ENCODE measurements around the gene DYRK1A. TPM values are rescaled to one million over a fixed set of nuclear protein-coding genes. Genes with fewer than 3 reads are reported as not detected.

The DYRK1A gene
- total RNA-seq, 6 experiments from 2014 or later = 35.8 to 47.3 (median 42.5) TPM

DNA sequence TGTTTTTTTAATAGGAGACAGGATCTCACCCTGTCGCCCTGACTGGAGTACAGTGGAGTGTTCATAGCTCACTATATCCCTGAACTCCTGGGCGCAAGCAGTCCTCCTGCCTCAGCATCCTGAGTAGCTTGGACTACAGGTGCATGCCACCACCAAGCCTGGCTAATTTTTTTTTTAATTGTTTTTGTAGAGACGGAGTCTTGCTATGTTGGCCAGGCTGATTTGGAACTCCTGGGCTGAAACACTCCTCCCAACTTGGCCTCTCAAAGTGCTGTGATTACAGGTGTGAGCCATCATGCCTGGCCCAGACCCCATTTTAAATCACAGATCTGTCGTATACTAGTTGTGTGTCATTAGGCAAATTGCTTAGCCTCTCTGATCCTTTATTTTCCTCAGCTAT, 161.1 kb downstream of the DYRK1A start:
- no peaks in the 10 kb centered on the region for H3K9me3 Mint-ChIP-seq
- H3K36me3 Mint-ChIP-seq (ENCODE audit: low read depth) = no peaks in the 10 kb centered on the region
- TF ChIP-seq, protein P1, sequence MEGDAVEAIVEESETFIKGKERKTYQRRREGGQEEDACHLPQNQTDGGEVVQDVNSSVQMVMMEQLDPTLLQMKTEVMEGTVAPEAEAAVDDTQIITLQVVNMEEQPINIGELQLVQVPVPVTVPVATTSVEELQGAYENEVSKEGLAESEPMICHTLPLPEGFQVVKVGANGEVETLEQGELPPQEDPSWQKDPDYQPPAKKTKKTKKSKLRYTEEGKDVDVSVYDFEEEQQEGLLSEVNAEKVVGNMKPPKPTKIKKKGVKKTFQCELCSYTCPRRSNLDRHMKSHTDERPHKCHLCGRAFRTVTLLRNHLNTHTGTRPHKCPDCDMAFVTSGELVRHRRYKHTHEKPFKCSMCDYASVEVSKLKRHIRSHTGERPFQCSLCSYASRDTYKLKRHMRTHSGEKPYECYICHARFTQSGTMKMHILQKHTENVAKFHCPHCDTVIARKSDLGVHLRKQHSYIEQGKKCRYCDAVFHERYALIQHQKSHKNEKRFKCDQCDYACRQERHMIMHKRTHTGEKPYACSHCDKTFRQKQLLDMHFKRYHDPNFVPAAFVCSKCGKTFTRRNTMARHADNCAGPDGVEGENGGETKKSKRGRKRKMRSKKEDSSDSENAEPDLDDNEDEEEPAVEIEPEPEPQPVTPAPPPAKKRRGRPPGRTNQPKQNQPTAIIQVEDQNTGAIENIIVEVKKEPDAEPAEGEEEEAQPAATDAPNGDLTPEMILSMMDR (IDR thresholded peaks at IDR 0.05) = no peak
- no peak overlapping the region for H3K4me3 Mint-ChIP-seq
- peaks cover 14% of the 10 kb centered on the region for H3K27me3 Mint-ChIP-seq (ENCODE audit: insufficient read depth)
- no peaks in the 10 kb centered on the region for H3K4me1 Mint-ChIP-seq (ENCODE audit: low read depth)
- no peak for DNase-seq
- H3K27ac Mint-ChIP-seq = no peak overlapping the region

DNA sequence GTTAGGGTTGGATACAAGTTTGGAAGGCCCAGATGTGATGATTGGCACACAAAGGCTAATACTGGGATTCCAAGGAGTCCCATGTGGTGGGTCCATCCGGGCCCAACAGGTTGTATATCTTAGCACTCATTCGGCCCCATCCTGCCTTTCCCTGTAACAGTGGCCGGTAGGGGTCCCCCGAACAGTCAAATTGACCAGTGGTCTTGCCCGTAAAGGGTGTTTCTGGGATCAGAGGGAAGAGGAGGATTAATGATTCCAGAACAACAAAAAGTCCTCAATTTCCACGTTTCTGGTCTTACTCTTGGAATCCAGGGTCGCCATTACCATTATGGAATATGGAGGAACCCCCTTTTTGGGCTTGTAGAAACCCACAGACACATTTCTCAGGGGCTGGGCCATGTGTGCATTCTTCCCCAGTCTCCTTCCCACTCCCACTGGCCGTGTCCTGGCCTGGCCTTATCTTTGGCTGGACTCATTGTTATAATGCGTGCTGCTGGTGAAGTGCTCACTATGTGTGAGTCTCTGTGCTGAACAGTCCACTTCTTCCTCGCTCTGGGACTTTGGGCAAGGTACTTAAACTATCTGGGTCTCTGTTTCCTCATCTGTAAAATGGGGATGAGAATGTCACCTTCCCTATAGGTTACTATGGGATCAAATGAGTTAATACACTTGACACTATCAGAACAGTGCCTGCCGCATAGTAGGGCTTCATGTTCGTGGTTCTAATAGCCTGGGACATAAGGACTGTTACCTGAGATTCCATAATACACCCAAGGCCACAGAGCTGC, 161.8 kb downstream of the DYRK1A start:
- Mint-ChIP-seq H3K27me3 (ENCODE audit: insufficient read depth) (peaks cover 14% of the 10 kb centered on the region), H3K4me3 (no peak overlapping the region), H3K27ac (no peak overlapping the region), H3K36me3 (ENCODE audit: low read depth) (no peaks in the 10 kb centered on the region), H3K4me1 (ENCODE audit: low read depth) (no peaks in the 10 kb centered on the region; the same call in 1 of the 2 replicates), H3K9me3 (no peaks in the 10 kb centered on the region)
- TF ChIP-seq, protein P1 (IDR thresholded peaks at IDR 0.05) = no peak
- DNase-seq = no peak

DNA sequence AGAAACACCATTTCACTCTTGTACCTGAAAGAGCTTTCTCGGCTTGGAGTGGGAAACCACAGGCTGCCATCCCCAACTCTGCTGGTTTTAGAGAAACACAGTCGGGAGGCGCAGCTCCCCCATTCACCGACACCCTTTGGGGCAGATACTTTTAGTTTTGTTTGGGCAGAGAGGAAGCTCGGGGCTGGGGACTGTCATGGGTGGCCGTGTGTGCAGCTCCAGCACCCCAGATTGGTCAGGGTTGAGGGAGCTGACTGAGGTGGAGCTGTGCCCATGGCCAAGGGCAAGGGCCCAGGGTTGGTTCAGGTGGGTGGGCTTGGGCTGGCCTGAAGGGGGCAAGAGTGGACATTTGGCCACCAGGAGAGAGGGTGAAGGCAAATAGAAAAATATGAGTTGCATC, 163.1 kb downstream of the DYRK1A start:
- no peaks in the 10 kb centered on the region for H3K9me3 Mint-ChIP-seq
- H3K27me3 Mint-ChIP-seq (ENCODE audit: insufficient read depth) = peaks cover 16% of the 10 kb centered on the region
- H3K36me3 Mint-ChIP-seq (ENCODE audit: low read depth) = no peaks in the 10 kb centered on the region
- no peaks in the 10 kb centered on the region; the same call in 1 of the 2 replicates for H3K4me1 Mint-ChIP-seq (ENCODE audit: low read depth)
- no peak overlapping the region for H3K4me3 Mint-ChIP-seq
- H3K27ac Mint-ChIP-seq = no peak overlapping the region
- DNase-seq = no peak
- TF ChIP-seq, protein P1 (IDR thresholded peaks at IDR 0.05) = no peak

DNA sequence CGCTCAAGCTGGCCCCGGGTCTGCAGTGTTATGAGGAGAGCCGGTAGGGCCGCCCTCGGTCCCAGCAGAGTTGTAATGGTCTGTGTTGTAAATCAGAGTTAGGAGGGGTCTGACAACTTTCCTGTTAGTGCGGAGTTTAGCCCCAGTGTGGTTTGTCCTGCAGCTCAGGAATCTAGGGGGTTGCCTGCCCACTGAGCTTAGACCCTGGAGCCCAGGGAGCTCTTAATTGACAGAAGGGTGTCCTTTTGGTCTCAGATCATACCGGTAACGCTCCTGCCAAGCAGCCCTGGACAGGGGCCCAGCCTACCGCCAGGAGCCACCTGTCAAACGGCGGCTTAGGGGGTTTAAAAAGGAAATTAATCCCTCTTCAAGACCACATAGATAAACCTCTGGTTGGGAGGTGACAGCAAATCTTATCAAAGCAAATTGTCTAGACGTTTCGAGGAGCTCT, 164.4 kb downstream of the DYRK1A start:
- DNase-seq = no peak
- Mint-ChIP-seq H3K4me3 (no peak overlapping the region), H3K27me3 (ENCODE audit: insufficient read depth) (peaks cover 16% of the 10 kb centered on the region), H3K4me1 (ENCODE audit: low read depth) (no peaks in the 10 kb centered on the region; the same call in 1 of the 2 replicates), H3K36me3 (ENCODE audit: low read depth) (peaks cover 7% of the 10 kb centered on the region; the same call in 1 of the 2 replicates), H3K27ac (no peak overlapping the region), H3K9me3 (peaks cover 6% of the 10 kb centered on the region)
- TF ChIP-seq, protein P1 (IDR thresholded peaks at IDR 0.05) = no peak

DNA sequence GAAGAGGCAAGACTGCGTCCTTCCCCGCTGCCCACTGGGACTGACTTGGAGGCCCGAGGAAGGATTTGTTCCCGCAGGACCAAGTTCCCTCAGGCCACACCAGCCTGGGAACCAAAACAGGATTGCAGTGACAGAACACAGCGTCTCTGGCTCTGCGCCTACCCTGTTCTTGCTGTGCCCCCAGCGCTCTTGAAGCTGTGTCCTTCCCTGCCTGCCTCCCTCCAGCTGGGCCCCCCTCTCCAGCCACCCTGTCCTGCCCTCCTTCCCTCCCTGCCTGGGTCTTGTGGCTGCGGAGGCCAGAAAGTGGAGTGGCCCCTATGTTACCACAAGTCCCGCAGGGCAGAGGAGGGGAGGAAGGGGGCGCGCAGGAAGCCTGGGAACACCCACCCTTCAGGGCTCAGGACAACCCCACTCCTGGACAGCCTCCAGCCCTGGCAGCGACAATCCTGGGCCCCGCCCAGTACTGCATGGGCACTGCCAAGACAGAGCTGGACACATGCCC, 164.9 kb downstream of the DYRK1A start:
- Mint-ChIP-seq H3K27ac (no peak overlapping the region), H3K36me3 (ENCODE audit: low read depth) (peaks cover 10% of the 10 kb centered on the region), H3K9me3 (peaks cover 12% of the 10 kb centered on the region), H3K4me3 (no peak overlapping the region), H3K4me1 (ENCODE audit: low read depth) (no peaks in the 10 kb centered on the region; the same call in 1 of the 2 replicates), H3K27me3 (ENCODE audit: insufficient read depth) (peaks cover 16% of the 10 kb centered on the region)
- no peak for DNase-seq
- TF ChIP-seq, protein P1 (IDR thresholded peaks at IDR 0.05) = no peak

Measured in HFFc6 (cell line).